Lung (tissue), 12 donors: ENCODE data around the gene TRIM50. TPM values are rescaled to one million over a fixed set of nuclear protein-coding genes. Genes with fewer than 3 reads are reported as not detected.

Experiments used
- ATAC-seq: fragments of 200-7000 bp; cut with Tn5 transposase; one replicate; pipeline ENCODE4 v1.9.1; 2020; ENCODE audit warnings: moderate number of reproducible peaks; ENCODE audit not compliant: insufficient read depth, low FRiP score
- DNase-seq, 3 donors: peaks; one replicate each; pipeline ENCODE4 v3.0.0-alpha.2; 2013 to 2017
- H3K27ac ChIP-seq, 2 donors: one replicate each; pipeline ENCODE4 v1.5.1; 2013; ENCODE audit warnings: mild to moderate bottlenecking in 2 of 2, moderate library complexity in 2 of 2, control low read depth in 1 of 2, inconsistent platforms in 1 of 2, low read depth in 1 of 2, low read length in 1 of 2
- H3K27me3 ChIP-seq, 3 donors: one replicate each; pipeline ENCODE4 v1.5.1; 2013; ENCODE audit warnings: low read length in 2 of 3; ENCODE audit not compliant: control insufficient read depth in 3 of 3, insufficient read depth in 3 of 3
- H3K36me3 ChIP-seq, 4 donors: one replicate each; pipeline ENCODE4 v1.5.1; 2013; ENCODE audit warnings: low read length in 4 of 4, mild to moderate bottlenecking in 1 of 4, moderate library complexity in 1 of 4; ENCODE audit not compliant: control insufficient read depth in 4 of 4, insufficient read depth in 4 of 4
- H3K4me1 ChIP-seq, 5 donors: one replicate each; pipeline ENCODE4 v1.5.1; 2013; ENCODE audit warnings: low read length in 5 of 5, mild to moderate bottlenecking in 2 of 5, moderate library complexity in 1 of 5; ENCODE audit not compliant: control insufficient read depth in 5 of 5, insufficient read depth in 5 of 5
- H3K4me3 ChIP-seq: one replicate; pipeline ENCODE4 v1.5.1; 2013; ENCODE audit warnings: mild to moderate bottlenecking, control low read depth, moderate library complexity
- H3K9ac ChIP-seq, 2 donors: one replicate each; pipeline ENCODE4 v1.5.1; 2013; ENCODE audit warnings: low read length in 2 of 2, control low read depth in 1 of 2; ENCODE audit not compliant: insufficient read depth in 1 of 2
- H3K9me3 ChIP-seq, 4 donors: one replicate each; pipeline ENCODE4 v1.5.1; 2013; ENCODE audit warnings: low read length in 3 of 4, mild to moderate bottlenecking in 1 of 4, moderate library complexity in 1 of 4; ENCODE audit not compliant: control insufficient read depth in 4 of 4, insufficient read depth in 3 of 4
- WGBS, 2 donors: extraction: QIAGEN DNeasy Blood & Tissue Kit; methylation state at CpG; one replicate each; pipeline ENCODE4 v1.1.7; 2013; 5-methylcytosine and 5-hydroxymethylcytosine counted together
- polyA plus RNA-seq, 2 donors: library from polyadenylated mRNA; stranded (reverse); fragments of 200-250 nt; gene quantifications; one replicate each; pipeline ENCODE4 v1.2.1, GENCODE V29; 2013
- total RNA-seq, 2 donors: library from RNA; depleted of rRNA in 1 of 2; stranded (reverse); fragments of >200 nt in 1 of 2; gene quantifications; one replicate each; pipeline ENCODE4 v1.2.1, GENCODE V29; 2014 to 2021
- TF ChIP-seq, protein P1 (sequence below): IDR thresholded peaks from 2 replicates; pipeline ENCODE4 v1.5.1; 2012; ENCODE audit warnings: mild to moderate bottlenecking; ENCODE audit errors: control extremely low read depth, extremely low read depth
- donor health status: control.
- donor health status: control.
- donor health status: Bipolar disorder and iron deficiency.
- donor health status: healthy.
- donor health status: DM: yes; HTN: yes; CAD: no.

The TRIM50 gene
- total and polyA plus RNA-seq, 4 donors = 0.02 to 0.34 (median 0.08) TPM; not detected in 1

DNA sequence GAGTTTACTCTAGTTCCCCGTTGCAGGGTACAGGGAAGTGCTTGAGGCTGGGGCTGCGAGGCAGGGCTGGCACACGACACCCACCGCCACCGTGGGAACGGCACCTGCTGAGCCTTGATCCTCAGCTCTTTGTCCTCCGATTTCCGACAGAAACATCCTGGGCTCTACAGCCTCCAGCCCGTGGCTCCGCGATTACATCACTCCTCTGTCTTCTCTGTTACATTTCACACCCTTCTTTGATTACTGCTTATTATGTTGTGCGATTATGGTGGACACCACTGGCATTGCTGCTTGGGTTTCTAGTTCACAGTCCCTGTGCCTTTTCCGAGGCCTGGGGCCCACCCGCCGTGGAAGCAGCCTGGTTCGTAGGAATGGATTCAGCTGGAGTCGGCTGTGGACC lies 26.9 kb upstream of the TRIM50 start:
- ATAC-seq = no peak
- DNase-seq = no peak
- Histone ChIP-seq H3K36me3 (no peaks in the 10 kb centered on the region), H3K9me3 (peaks cover 0 to 5% (median 0%) of the 10 kb centered on the region in 4 donors), H3K27ac (no peak overlapping the region), H3K4me3 (no peak overlapping the region), H3K27me3 (no peaks in the 10 kb centered on the region), H3K9ac (no peak overlapping the region), H3K4me1 (peaks cover 0 to 13% (median 3%) of the 10 kb centered on the region in 5 donors)
- TF ChIP-seq, protein P1, sequence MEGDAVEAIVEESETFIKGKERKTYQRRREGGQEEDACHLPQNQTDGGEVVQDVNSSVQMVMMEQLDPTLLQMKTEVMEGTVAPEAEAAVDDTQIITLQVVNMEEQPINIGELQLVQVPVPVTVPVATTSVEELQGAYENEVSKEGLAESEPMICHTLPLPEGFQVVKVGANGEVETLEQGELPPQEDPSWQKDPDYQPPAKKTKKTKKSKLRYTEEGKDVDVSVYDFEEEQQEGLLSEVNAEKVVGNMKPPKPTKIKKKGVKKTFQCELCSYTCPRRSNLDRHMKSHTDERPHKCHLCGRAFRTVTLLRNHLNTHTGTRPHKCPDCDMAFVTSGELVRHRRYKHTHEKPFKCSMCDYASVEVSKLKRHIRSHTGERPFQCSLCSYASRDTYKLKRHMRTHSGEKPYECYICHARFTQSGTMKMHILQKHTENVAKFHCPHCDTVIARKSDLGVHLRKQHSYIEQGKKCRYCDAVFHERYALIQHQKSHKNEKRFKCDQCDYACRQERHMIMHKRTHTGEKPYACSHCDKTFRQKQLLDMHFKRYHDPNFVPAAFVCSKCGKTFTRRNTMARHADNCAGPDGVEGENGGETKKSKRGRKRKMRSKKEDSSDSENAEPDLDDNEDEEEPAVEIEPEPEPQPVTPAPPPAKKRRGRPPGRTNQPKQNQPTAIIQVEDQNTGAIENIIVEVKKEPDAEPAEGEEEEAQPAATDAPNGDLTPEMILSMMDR = no peak
- WGBS, 2 donors = 91 to 92% methylated on average over 17 of the region's 17 CpGs

DNA sequence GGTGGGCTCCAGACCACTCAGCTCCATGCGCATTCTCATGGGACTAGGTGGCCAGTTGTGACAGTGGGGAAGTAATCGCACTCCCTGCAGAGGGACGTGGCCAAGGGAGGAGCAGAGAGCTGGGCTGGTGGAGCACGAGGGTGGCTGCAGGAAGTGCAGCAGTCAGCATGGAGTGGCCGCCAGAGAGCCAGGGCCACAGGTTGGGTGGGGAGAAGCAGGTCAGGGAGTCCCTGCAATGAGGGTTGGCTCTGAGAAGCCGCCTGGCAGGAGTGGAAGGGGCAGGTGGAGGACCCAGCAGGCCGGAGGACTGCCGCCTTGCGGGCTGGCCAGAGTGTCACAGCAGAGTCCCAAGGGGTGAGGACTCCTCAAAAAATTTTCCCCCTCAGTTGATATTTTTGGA lies 26.3 kb upstream of the TRIM50 start:
- 90 to 92% methylated on average over 9 of the region's 9 CpGs for WGBS, 2 donors
- DNase-seq (no peak), ATAC-seq (no peak)
- Histone ChIP-seq H3K9ac (no peak overlapping the region), H3K36me3 (no peaks in the 10 kb centered on the region), H3K9me3 (peaks cover 0 to 5% (median 0%) of the 10 kb centered on the region in 4 donors), H3K4me3 (no peak overlapping the region), H3K27ac (no peak overlapping the region), H3K4me1 (peaks cover 0 to 13% (median 3%) of the 10 kb centered on the region in 5 donors), H3K27me3 (no peaks in the 10 kb centered on the region)
- TF ChIP-seq, protein P1 = no peak

DNA sequence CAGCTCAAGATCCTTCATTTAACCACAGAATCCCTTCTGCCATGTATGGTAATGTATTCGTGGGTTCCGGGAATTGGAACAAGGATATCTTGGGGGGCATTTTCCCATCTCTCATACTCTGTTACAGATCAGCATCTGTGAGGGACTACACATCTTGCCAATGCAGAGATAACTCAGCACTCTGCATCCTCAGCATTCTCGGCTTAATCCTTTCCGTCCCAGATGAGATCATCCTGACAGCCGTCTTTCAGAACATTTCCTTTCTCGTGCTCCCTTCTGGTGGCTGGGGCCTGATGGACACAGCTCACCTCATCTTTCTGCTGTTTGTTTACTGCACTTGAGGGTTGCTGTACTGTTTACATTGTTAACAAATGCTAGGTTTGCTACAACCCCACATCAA lies 25.4 kb upstream of the TRIM50 start:
- Histone ChIP-seq H3K9ac (no peak overlapping the region), H3K9me3 (peaks cover 0 to 5% (median 0%) of the 10 kb centered on the region in 4 donors), H3K27ac (no peak overlapping the region), H3K36me3 (no peaks in the 10 kb centered on the region), H3K4me3 (no peak overlapping the region), H3K4me1 (peaks cover 0 to 8% (median 0%) of the 10 kb centered on the region in 5 donors), H3K27me3 (no peaks in the 10 kb centered on the region)
- no peak for ATAC-seq
- DNase-seq = no peak
- TF ChIP-seq, protein P1 = no peak
- 95 to 97% methylated on average over 6 of the region's 6 CpGs for WGBS, 2 donors

DNA sequence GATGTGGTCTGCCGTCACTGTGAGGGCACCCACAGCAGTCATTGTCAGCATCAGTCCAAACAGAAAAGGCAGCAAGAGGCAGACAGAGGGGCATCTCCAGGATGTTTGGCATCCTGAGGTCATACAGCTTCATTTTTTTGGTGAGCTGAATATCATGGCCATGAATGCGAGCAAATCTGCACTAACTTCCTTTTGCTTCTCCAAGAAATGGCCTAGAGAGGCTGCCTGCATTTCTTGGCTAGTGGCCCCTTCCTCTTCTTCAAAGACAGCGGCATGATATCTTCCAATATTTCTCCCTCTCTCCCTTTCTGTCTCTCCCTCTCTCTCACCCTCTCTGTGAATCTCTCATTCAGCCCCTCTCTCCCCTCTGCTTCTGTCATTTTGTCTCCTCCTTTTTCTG lies 24.9 kb upstream of the TRIM50 start:
- no peaks in the 10 kb centered on the region for H3K27me3 ChIP-seq
- H3K36me3 ChIP-seq = no peaks in the 10 kb centered on the region
- no peak overlapping the region for H3K27ac ChIP-seq
- H3K9me3 ChIP-seq = peaks cover 0 to 5% (median 0%) of the 10 kb centered on the region in 4 donors
- no peak overlapping the region for H3K9ac ChIP-seq
- DNase-seq (no peak), ATAC-seq (no peak)
- 96 to 98% methylated on average over 3 of the region's 3 CpGs for WGBS, 2 donors
- peaks cover 0 to 3% (median 0%) of the 10 kb centered on the region in 5 donors for H3K4me1 ChIP-seq
- TF ChIP-seq, protein P1 = no peak
- no peak overlapping the region for H3K4me3 ChIP-seq
